ENCODE measurements around the gene ADAMTSL1.

DNA sequence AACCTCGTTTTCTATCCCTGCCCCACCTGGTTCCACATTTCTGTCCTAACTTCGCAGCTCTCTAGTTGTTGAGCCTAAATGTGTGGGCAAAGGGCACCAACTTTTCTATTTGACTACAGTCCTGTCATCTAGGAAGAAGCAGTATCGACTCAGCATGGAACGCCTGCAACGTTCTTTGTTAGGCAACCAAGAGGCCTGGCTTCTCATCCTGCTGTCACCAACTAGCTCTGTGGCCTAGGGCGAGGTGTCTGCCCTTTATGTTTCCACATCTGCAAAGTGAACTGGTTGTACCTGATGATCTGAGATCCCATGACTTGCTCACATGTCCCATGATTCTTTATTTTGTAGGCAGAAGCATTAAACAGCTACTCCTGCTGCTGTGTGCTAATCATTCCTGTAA is 248.9 kb downstream of the ADAMTSL1 start:
- TF ChIP-seq, protein P1, sequence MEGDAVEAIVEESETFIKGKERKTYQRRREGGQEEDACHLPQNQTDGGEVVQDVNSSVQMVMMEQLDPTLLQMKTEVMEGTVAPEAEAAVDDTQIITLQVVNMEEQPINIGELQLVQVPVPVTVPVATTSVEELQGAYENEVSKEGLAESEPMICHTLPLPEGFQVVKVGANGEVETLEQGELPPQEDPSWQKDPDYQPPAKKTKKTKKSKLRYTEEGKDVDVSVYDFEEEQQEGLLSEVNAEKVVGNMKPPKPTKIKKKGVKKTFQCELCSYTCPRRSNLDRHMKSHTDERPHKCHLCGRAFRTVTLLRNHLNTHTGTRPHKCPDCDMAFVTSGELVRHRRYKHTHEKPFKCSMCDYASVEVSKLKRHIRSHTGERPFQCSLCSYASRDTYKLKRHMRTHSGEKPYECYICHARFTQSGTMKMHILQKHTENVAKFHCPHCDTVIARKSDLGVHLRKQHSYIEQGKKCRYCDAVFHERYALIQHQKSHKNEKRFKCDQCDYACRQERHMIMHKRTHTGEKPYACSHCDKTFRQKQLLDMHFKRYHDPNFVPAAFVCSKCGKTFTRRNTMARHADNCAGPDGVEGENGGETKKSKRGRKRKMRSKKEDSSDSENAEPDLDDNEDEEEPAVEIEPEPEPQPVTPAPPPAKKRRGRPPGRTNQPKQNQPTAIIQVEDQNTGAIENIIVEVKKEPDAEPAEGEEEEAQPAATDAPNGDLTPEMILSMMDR (IDR thresholded peaks at IDR 0.05; ENCODE audit: borderline replicate concordance, extremely low read depth, low read length, poor library complexity, severe bottlenecking), result no peak
- TF ChIP-seq EZH2 (IDR thresholded peaks at IDR 0.05; ENCODE audit: borderline replicate concordance, low read depth, low read length, severe bottlenecking), result no peak

Data from DND-41 (cell line).